GM18867 (cell line): Measurements from ENCODE around the gene FAM3D.

Experiments
- ATAC-seq: cut with Tn5 transposase; IDR thresholded peaks from one replicate; pipeline ENCODE4 v1.9.1; 2021; ENCODE audit warnings: mild to moderate bottlenecking, moderate library complexity; ENCODE audit not compliant: unreplicated experiment

Gene FAM3D

GRCh38 chr3:58629629-58630028, 36.9 kb downstream of the FAM3D start:
- ATAC-seq, result no peak

GRCh38 chr3:58628823-58629562, 37.6 kb downstream of the FAM3D start:
- no peak for ATAC-seq

- ATAC-seq, result no peak
These were observed 38.6 kb downstream of the FAM3D start for GRCh38 chr3:58627941-58628340.

- no peak for ATAC-seq
These were observed 39.0 kb downstream of the FAM3D start for GRCh38 chr3:58627570-58627885.

- ATAC-seq, result no peak
These were observed 39.6 kb downstream of the FAM3D start for GRCh38 chr3:58626841-58627569.

- no peak for ATAC-seq
These were observed 41.3 kb downstream of the FAM3D start for GRCh38 chr3:58625196-58625824.

- no peak for ATAC-seq
These were observed 42.0 kb downstream of the FAM3D start for GRCh38 chr3:58624550-58624949.

- ATAC-seq, result no peak
These were observed 42.6 kb downstream of the FAM3D start for GRCh38 chr3:58623961-58624360.

- no peak for ATAC-seq
These were observed 43.1 kb downstream of the FAM3D start for GRCh38 chr3:58623478-58623877.

- ATAC-seq, result no peak
These were observed 43.7 kb downstream of the FAM3D start for GRCh38 chr3:58622892-58623291.

GRCh38 chr3:58622436-58622835, 44.1 kb downstream of the FAM3D start:
- ATAC-seq, result no peak

GRCh38 chr3:58621086-58621830, 45.3 kb downstream of the FAM3D start:
- no peak for ATAC-seq

- no peak for ATAC-seq
These were observed 46.2 kb downstream of the FAM3D start for GRCh38 chr3:58620421-58620820.

GRCh38 chr3:58617338-58617761, 49.2 kb downstream of the FAM3D start:
- no peak for ATAC-seq

GRCh38 chr3:58613236-58614132, 53.1 kb downstream of the FAM3D start:
- no peak for ATAC-seq

GRCh38 chr3:58612830-58613229, 53.7 kb downstream of the FAM3D start:
- no peak for ATAC-seq

- no peak for ATAC-seq
These were observed 56.6 kb downstream of the FAM3D start for GRCh38 chr3:58609990-58610389.

GRCh38 chr3:58608648-58609047, 57.9 kb downstream of the FAM3D start:
- ATAC-seq, result no peak

GRCh38 chr3:58607816-58608215, 58.8 kb downstream of the FAM3D start:
- no peak for ATAC-seq

- ATAC-seq, result no peak
These were observed 59.9 kb downstream of the FAM3D start for GRCh38 chr3:58606693-58607092.
